GM19351 (cell line): ENCODE results near the gene TGFBR1.
"Not testable (repeated sequence)": the region's sequence is repeated elsewhere in the genome, so short reads cannot be mapped to it uniquely, and the experiment has no call there.

ENCODE experiments used
- ATAC-seq: cut with Tn5 transposase; IDR thresholded peaks from one replicate; pipeline ENCODE4 v1.9.1; 2021; ENCODE audit warnings: mild to moderate bottlenecking, moderate library complexity; ENCODE audit not compliant: unreplicated experiment

The TGFBR1 gene

GRCh38 chr9:99184475-99185347 lies 79.8 kb downstream of the TGFBR1 start:
- peak; percentile 51 for ATAC-seq

GRCh38 chr9:99185348-99185632 lies 80.4 kb downstream of the TGFBR1 start:
- ATAC-seq: no peak

- no peak for ATAC-seq
These were observed 81.0 kb downstream of the TGFBR1 start for GRCh38 chr9:99185934-99186333.

- no peak for ATAC-seq
These were observed 82.4 kb downstream of the TGFBR1 start for GRCh38 chr9:99187311-99187710.

GRCh38 chr9:99189186-99189585 lies 84.3 kb downstream of the TGFBR1 start:
- ATAC-seq: no peak

GRCh38 chr9:99189887-99190596 lies 85.1 kb downstream of the TGFBR1 start:
- ATAC-seq: no peak

GRCh38 chr9:99190597-99191283 lies 85.8 kb downstream of the TGFBR1 start:
- ATAC-seq: no peak

GRCh38 chr9:99192786-99193465 lies 88.0 kb downstream of the TGFBR1 start:
- no peak for ATAC-seq

GRCh38 chr9:99193466-99193821 lies 88.5 kb downstream of the TGFBR1 start:
- no peak for ATAC-seq

GRCh38 chr9:99196484-99196883 lies 91.6 kb downstream of the TGFBR1 start:
- not testable (repeated sequence) for ATAC-seq

GRCh38 chr9:99197124-99197630 lies 92.3 kb downstream of the TGFBR1 start:
- no peak for ATAC-seq

GRCh38 chr9:99197987-99198386 lies 93.1 kb downstream of the TGFBR1 start:
- no peak for ATAC-seq

- ATAC-seq: no peak
These were observed 95.1 kb downstream of the TGFBR1 start for GRCh38 chr9:99199938-99200539.

GRCh38 chr9:99201603-99202002 lies 96.7 kb downstream of the TGFBR1 start:
- ATAC-seq: no peak
